Measurements from ENCODE around the gene TRANK1.

TRANK1 gene

GRCh38 chr3:36874424-36874823 is 70.4 kb downstream of the TRANK1 start:
- H4K20me1 ChIP-seq (ENCODE audit: control insufficient read depth, insufficient read depth, low read depth, low read length), result no peaks in the 10 kb centered on the region

GRCh38 chr3:36871379-36872126 is 73.3 kb downstream of the TRANK1 start:
- no peaks in the 10 kb centered on the region for H4K20me1 ChIP-seq (ENCODE audit: control insufficient read depth, insufficient read depth, low read depth, low read length)
- H3K79me2 ChIP-seq (ENCODE audit: control insufficient read depth, low read length), result peaks cover 5% of the 10 kb centered on the region; the same call in 1 of the 2 replicates
- H3K27ac ChIP-seq (ENCODE audit: low read depth, low read length), result no peak overlapping the region
- peaks cover 17% of the 10 kb centered on the region for H3K4me1 ChIP-seq (ENCODE audit: control insufficient read depth, low read length)
- no peak overlapping the region for H3K4me2 ChIP-seq (ENCODE audit: low read length)
- no peak for TF ChIP-seq EZH2phosphoT487 (IDR thresholded peaks at IDR 0.05; ENCODE audit: borderline replicate concordance, low read length)
- TF ChIP-seq, protein P1, sequence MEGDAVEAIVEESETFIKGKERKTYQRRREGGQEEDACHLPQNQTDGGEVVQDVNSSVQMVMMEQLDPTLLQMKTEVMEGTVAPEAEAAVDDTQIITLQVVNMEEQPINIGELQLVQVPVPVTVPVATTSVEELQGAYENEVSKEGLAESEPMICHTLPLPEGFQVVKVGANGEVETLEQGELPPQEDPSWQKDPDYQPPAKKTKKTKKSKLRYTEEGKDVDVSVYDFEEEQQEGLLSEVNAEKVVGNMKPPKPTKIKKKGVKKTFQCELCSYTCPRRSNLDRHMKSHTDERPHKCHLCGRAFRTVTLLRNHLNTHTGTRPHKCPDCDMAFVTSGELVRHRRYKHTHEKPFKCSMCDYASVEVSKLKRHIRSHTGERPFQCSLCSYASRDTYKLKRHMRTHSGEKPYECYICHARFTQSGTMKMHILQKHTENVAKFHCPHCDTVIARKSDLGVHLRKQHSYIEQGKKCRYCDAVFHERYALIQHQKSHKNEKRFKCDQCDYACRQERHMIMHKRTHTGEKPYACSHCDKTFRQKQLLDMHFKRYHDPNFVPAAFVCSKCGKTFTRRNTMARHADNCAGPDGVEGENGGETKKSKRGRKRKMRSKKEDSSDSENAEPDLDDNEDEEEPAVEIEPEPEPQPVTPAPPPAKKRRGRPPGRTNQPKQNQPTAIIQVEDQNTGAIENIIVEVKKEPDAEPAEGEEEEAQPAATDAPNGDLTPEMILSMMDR (IDR thresholded peaks at IDR 0.05; ENCODE audit: low read depth, low read length, poor library complexity, severe bottlenecking), result no peak
- no peaks in the 10 kb centered on the region for H3K9me2 ChIP-seq (replicated peaks; ENCODE audit: control insufficient read depth, low read length)
- no peaks in the 10 kb centered on the region for H3K27me3 ChIP-seq (ENCODE audit: control insufficient read depth, low read length)
- no peaks in the 10 kb centered on the region for H3K9me3 ChIP-seq (ENCODE audit: control insufficient read depth, insufficient read depth, low read length)
- H3K4me3 ChIP-seq (ENCODE audit: low read length), result no peak overlapping the region
- H3K36me3 ChIP-seq (ENCODE audit: control insufficient read depth, low read length), result peaks cover 13% of the 10 kb centered on the region
- no peaks in the 10 kb centered on the region; the same call in 1 of the 2 replicates for H3F3A ChIP-seq (ENCODE audit: control insufficient read depth, insufficient read depth)

More at GRCh38 chr3:36874424-36874823, 70.4 kb downstream of the TRANK1 start:
- Histone ChIP-seq H3K27me3 (ENCODE audit: control insufficient read depth, low read length) (no peaks in the 10 kb centered on the region), H3K9me3 (ENCODE audit: control insufficient read depth, insufficient read depth, low read length) (no peaks in the 10 kb centered on the region), H3K79me2 (ENCODE audit: control insufficient read depth, low read length) (peaks cover 5% of the 10 kb centered on the region; the same call in 1 of the 2 replicates), H3K27ac (ENCODE audit: low read depth, low read length) (no peak overlapping the region), H3K4me2 (ENCODE audit: low read length) (no peak overlapping the region), H3F3A (ENCODE audit: control insufficient read depth, insufficient read depth) (peaks cover 6% of the 10 kb centered on the region), H3K4me3 (ENCODE audit: low read length) (no peak overlapping the region), H3K9me2 (replicated peaks; ENCODE audit: control insufficient read depth, low read length) (no peaks in the 10 kb centered on the region), H3K36me3 (ENCODE audit: control insufficient read depth, low read length) (peaks cover 6% of the 10 kb centered on the region), H3K4me1 (ENCODE audit: control insufficient read depth, low read length) (peaks cover 35% of the 10 kb centered on the region)
- no peak for TF ChIP-seq EZH2phosphoT487 (IDR thresholded peaks at IDR 0.05; ENCODE audit: borderline replicate concordance, low read length)
- TF ChIP-seq, protein P1 (IDR thresholded peaks at IDR 0.05; ENCODE audit: low read depth, low read length, poor library complexity, severe bottlenecking), result no peak

DNA sequence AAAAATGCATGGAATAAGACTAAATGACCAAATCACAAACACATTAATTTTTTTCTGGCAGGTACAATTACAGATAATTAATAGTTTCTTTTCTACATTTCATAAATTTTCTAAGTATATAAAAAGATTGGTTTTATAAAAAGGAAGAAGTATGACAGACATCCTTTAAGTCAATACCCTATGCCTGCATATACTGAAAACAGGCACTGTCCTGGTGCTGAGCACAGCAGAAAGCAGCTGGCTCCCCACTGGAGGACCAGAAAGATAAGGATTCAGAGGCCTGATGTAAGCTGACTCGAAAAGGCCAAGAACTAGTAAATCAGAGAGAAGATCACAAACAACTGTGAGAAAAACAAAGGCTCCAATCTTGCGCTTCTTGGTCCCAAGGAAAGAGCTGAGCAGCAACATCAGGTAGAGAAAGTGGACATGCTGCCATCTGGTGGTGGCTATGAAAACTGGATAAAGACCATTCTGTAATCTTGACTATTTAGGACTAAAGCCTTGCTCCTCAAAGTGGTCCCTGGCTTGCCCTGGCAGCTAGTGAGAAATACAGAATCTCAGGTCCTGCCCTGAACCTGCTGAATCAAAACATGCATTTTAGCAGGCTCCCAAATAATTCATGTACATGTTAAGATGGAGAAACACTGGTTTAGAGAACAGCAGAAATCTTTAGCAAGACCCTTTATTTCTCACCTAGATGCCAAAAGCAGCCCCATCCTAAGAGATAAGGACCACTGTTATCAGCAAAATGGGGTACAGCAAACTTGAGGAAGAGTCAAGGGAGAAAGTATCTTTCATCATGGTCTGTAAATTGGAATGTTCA is 76.0 kb downstream of the TRANK1 start:
- H3K9me2 ChIP-seq (replicated peaks; ENCODE audit: control insufficient read depth, low read length), result no peaks in the 10 kb centered on the region
- no peaks in the 10 kb centered on the region for H3K79me2 ChIP-seq (ENCODE audit: control insufficient read depth, low read length)
- H3K27ac ChIP-seq (ENCODE audit: low read depth, low read length), result no peak overlapping the region
- H4K20me1 ChIP-seq (ENCODE audit: control insufficient read depth, insufficient read depth, low read depth, low read length), result no peaks in the 10 kb centered on the region
- H3K4me3 ChIP-seq (ENCODE audit: low read length), result no peak overlapping the region
- no peaks in the 10 kb centered on the region for H3K9me3 ChIP-seq (ENCODE audit: control insufficient read depth, insufficient read depth, low read length)
- TF ChIP-seq, protein P1 (IDR thresholded peaks at IDR 0.05; ENCODE audit: low read depth, low read length, poor library complexity, severe bottlenecking), result peak; percentile 79
- TF ChIP-seq EZH2phosphoT487 (IDR thresholded peaks at IDR 0.05; ENCODE audit: borderline replicate concordance, low read length), result no peak
- no peaks in the 10 kb centered on the region for H3K27me3 ChIP-seq (ENCODE audit: control insufficient read depth, low read length)
- peaks cover 25% of the 10 kb centered on the region for H3K36me3 ChIP-seq (ENCODE audit: control insufficient read depth, low read length)
- peaks cover 9% of the 10 kb centered on the region for H3K4me1 ChIP-seq (ENCODE audit: control insufficient read depth, low read length)
- H3F3A ChIP-seq (ENCODE audit: control insufficient read depth, insufficient read depth), result no peaks in the 10 kb centered on the region; the same call in none of the 2 replicates
- no peak overlapping the region for H3K4me2 ChIP-seq (ENCODE audit: low read length)
